Left renal pelvis (tissue), 4 donors: Measurements from ENCODE around the gene SHISA3. TPM values are rescaled to one million over a fixed set of nuclear protein-coding genes. Genes with fewer than 3 reads are reported as not detected.

ENCODE experiments used
- DNase-seq, 4 donors: peaks; one replicate each; pipeline ENCODE4 v3.0.0-alpha.2; 2013; ENCODE audit warnings: low read depth in 4 of 4, low spot score in 3 of 4
- polyA plus RNA-seq, 4 donors: library from polyadenylated mRNA; unstranded; fragments of 120-200 nt; gene quantifications; one replicate each; pipeline ENCODE4 v1.2.1, GENCODE V29; 2013; ENCODE audit not compliant: insufficient read length in 4 of 4

The SHISA3 gene
- polyA plus RNA-seq, 4 donors: 86.2 to 480 (median 116) TPM

DNA sequence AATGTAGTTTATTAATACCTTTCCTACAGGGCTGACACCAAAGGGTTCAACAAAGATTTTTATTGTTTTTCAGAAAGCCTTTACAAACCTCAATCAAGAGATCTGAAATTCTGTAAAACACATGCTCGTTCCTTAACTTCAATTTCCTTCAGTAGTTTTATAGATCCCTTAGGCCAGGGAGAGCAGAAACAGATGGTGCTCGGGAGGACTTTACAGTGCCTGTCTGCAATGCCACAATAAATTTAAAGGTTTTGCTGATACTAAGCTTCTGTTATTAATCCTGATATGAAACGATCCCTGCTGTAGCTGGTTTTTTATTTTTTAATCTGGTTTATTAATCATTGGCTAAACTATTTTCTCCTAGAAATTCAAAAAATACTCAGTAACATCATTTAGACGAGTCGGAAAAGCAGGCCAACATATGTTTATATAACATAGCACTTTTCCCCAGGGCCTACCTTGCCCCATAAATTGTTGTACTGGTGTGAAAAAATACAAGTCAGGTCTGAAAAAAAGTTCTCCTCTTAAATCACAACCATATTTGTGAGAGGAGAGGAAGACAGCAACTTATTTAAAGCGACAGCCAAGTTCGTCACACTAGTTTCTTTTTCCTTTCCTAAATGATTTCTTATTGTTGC, 39.8 kb downstream of the SHISA3 start:
- DNase-seq: no peak

DNA sequence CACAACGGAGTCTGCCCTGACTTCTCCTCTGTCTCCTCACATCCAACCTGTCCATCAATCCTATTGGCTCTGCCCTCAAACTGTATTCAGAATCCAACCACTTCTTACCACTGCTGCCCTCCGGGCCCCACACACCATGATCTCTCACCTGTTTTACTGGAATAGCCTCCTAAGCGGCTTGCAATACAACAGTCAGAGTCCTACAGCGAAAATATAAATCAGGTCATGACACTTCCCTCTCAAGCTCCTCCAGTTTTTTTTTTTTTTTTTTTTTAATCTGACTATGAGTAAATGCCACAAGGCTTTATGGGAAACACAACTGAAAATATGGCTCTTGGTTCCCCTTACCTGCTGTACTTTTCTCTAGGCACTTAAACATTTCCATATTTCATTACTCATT, 42.8 kb downstream of the SHISA3 start:
- DNase-seq: no peak

DNA sequence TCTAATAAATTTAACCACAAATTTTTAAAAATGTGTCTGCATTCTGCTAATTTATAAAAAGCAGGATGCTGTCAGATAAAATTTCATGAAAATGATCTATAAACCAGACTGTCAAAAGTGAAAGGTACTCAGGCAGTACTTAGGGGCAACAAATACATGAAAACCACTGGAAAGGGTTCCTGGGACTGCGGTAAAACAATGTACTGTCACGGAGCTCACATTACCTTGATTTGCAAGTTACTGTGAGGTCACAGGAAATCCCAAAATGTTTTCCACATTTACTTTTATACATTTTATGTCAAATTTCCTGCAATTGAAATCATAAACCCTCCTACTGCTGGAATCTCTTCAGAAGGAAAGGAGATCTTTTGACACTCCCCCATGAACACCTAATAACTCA, 45.3 kb downstream of the SHISA3 start:
- no peak for DNase-seq

DNA sequence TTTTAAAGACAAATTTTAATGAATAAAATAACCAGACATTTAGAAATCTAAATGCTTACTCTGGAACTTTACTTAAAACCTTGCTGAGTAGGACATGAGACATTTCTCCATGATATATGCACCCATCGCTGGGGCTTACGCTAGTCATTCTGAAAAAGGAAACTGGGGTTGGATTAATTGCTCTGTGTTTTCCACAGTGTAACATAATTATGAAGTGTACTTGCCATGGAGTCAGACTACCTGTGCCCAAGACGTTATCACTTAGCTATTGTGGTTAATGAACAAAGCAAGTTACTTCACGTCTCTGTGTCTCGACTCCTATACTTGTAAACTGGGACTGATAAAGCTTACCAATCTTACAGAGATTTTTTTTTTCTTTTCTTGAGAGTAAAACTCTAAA, 47.8 kb downstream of the SHISA3 start:
- no peak for DNase-seq

DNA sequence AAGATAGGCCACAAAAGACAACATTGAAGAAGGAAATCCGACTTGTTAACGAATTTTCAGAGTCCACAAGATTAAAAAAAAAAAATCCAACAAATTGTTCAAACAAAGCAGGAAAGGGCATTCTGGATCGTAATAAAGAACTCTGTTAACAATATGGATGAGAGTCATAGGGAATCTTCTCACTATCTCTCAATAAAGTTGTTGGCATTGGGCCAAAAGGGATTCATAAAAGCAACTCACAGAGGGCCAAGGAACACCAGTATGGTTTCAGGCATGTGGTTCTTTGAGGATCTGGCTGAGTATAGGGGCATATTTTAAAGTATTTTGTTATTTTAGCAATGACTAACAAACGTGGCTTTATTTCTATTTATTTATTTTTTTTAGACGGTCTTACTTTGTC, 49.5 kb downstream of the SHISA3 start:
- no peak for DNase-seq

Other genes with a start within 250 kb of the SHISA3 start
- 1 to 10 TPM; 1.1 to 3.8 (median 1.4) TPM for gene BEND4, start 244.8 kb upstream of the SHISA3 start, polyA plus RNA-seq